HCT116 (cell line): ENCODE measurements around the gene PIGN. TPM values are rescaled to one million over a fixed set of nuclear protein-coding genes. Genes with fewer than 3 reads are reported as not detected.

Source experiments
- ATAC-seq: fragments of 200-7000 bp; cut with Tn5 transposase; 2 replicates; pipeline ENCODE4 v1.9.1; 2020; ENCODE audit warnings: mild to moderate bottlenecking, moderate library complexity
- BruUV-seq: library from RNA; stranded (reverse); fragments of 400-500 nt; replicated peaks from 2 replicates; lab custom pipeline; 2021; lab: Mats Ljungman, UMichigan
- CTCF ChIA-PET: fragments of 300-600 bp; sonication (Branson Sonifier 250); formaldehyde crosslinking; loops from one replicate; lab custom pipeline; 2021; ENCODE audit warnings: antibody characterized with exemption; lab: Charles Lee
- POLR2A ChIA-PET: fragments of 300-600, 350-600 bp; sonication (Branson Sonifier 250); formaldehyde crosslinking; loops from one replicate; lab custom pipeline; 2021; ENCODE audit warnings: antibody characterized with exemption; lab: Charles Lee
- RAD21 ChIA-PET, 2 experiments: fragments of 300-600 bp; sonication (Branson Sonifier 250); formaldehyde crosslinking; loops; one replicate each; lab custom pipeline; 2023; ENCODE audit warnings: low total read pairs in 2 of 2; ENCODE audit not compliant: uncharacterized antibody in 2 of 2, unreplicated experiment in 2 of 2, low non-redundant PET in 1 of 2; lab: Charles Lee
- DNase-seq: peaks from one replicate; pipeline ENCODE4 v3.0.0-alpha.2; 2010; ENCODE audit warnings: low read depth, low spot score
- H2AFZ ChIP-seq: fragments of 200-600 bp; shearing (Covaris generic), sonication (generic); 2 replicates; pipeline ENCODE4 v1.6.1; 2017; ENCODE audit warnings: low read depth, mixed run types, mixed read lengths, antibody characterized with exemption, low read length; ENCODE audit not compliant: poor library complexity, severe bottlenecking
- H3K27ac ChIP-seq: 2 replicates; pipeline ENCODE4 v1.5.1; 2012; ENCODE audit warnings: low read depth, low read length
- H3K27me3 ChIP-seq: fragments of 200-600 bp; sonication (generic); 2 replicates; pipeline ENCODE4 v1.6.1; 2016; ENCODE audit warnings: mixed run types, low read length, mixed read lengths; ENCODE audit not compliant: insufficient read depth
- H3K36me3 ChIP-seq, 2 experiments: fragments of 200-500 bp in 1 of 2; fragments of 200-600 bp in 1 of 2; sonication (Bioruptor generic) in 1 of 2; sonication (generic) in 1 of 2; 2 replicates each; pipeline versions ENCODE4 v1.5.1 to v1.6.1; 2014 to 2016; ENCODE audit warnings: low read length in 2 of 2, inconsistent platforms in 1 of 2, mixed read lengths in 1 of 2, mixed run types in 1 of 2; ENCODE audit not compliant: insufficient read depth in 2 of 2, control insufficient read depth in 1 of 2
- H3K4me1 ChIP-seq, 2 experiments: fragments of 200-600 bp in 1 of 2; sonication (generic) in 1 of 2; 2 replicates each; pipeline versions ENCODE4 v1.5.1 to v1.6.1; 2012 to 2017; ENCODE audit warnings: low read length in 2 of 2, inconsistent platforms in 1 of 2, mild to moderate bottlenecking in 1 of 2, mixed read lengths in 1 of 2, mixed run types in 1 of 2, moderate library complexity in 1 of 2; ENCODE audit not compliant: insufficient read depth in 2 of 2, control insufficient read depth in 1 of 2
- H3K4me2 ChIP-seq: fragments of 200-600 bp; sonication (generic); 2 replicates; pipeline ENCODE4 v1.6.1; 2017; ENCODE audit warnings: mixed run types, low read length, mixed read lengths
- H3K4me3 ChIP-seq, 2 experiments: fragments of 200-600 bp in 1 of 2; sonication (generic) in 1 of 2; replicated peaks in 1 of 2; 2 replicates each; pipeline ENCODE4 v1.5.1; 2011 to 2016; ENCODE audit warnings: low read length in 2 of 2, control low read depth in 1 of 2, low read depth in 1 of 2, mild to moderate bottlenecking in 1 of 2, mixed read lengths in 1 of 2, mixed run types in 1 of 2
- H3K79me2 ChIP-seq: fragments of 200-600 bp; sonication (generic); 2 replicates; pipeline ENCODE4 v1.6.1; 2017; ENCODE audit warnings: mild to moderate bottlenecking, mixed run types, low read length, moderate library complexity, mixed read lengths; ENCODE audit not compliant: insufficient read depth
- H3K9ac ChIP-seq: fragments of 200-600 bp; sonication (generic); 2 replicates; pipeline ENCODE4 v1.6.1; 2016; ENCODE audit warnings: low read length, mixed read lengths
- H3K9me2 ChIP-seq: fragments of 200-600 bp; sonication (generic), shearing (Covaris generic); 2 replicates; pipeline ENCODE4 v1.6.1; 2017; ENCODE audit warnings: mixed run types, mild to moderate bottlenecking, moderate library complexity; ENCODE audit not compliant: insufficient read depth
- H3K9me3 ChIP-seq, 2 experiments: fragments of 200-500 bp in 1 of 2; fragments of 200-600 bp in 1 of 2; sonication (Bioruptor generic) in 1 of 2; sonication (generic) in 1 of 2; 2 replicates each; pipeline ENCODE4 v1.6.1; 2014 to 2017; ENCODE audit warnings: low read length in 2 of 2, mixed read lengths in 2 of 2, inconsistent platforms in 1 of 2, low read depth in 1 of 2, mild to moderate bottlenecking in 1 of 2, mixed run types in 1 of 2, moderate library complexity in 1 of 2; ENCODE audit not compliant: control insufficient read depth in 1 of 2, insufficient read depth in 1 of 2
- H4K20me1 ChIP-seq: fragments of 200-600 bp; sonication (generic), shearing (Covaris generic); 2 replicates; pipeline ENCODE4 v1.6.1; 2017; ENCODE audit warnings: mixed run types, mild to moderate bottlenecking, moderate library complexity; ENCODE audit not compliant: insufficient read depth
- ATF3 ChIP-seq: IDR thresholded peaks from 2 replicates; pipeline ENCODE4 v1.6.1; 2012
- CBX3 ChIP-seq: IDR thresholded peaks from 2 replicates; pipeline ENCODE4 v1.6.1; 2012; ENCODE audit warnings: low read depth
- CEBPB ChIP-seq: IDR thresholded peaks from 2 replicates; pipeline ENCODE4 v1.6.1; 2012; ENCODE audit warnings: low read depth
- EGR1 ChIP-seq: IDR thresholded peaks from 2 replicates; pipeline ENCODE4 v1.6.1; 2012; ENCODE audit warnings: low read depth
- EZH2 ChIP-seq: fragments of 200-600 bp; sonication (generic); IDR thresholded peaks from 2 replicates; pipeline ENCODE4 v1.6.1; 2017; ENCODE audit warnings: antibody characterized with exemption, mixed run types
- EZH2phosphoT487 ChIP-seq: fragments of 200-600 bp; IDR thresholded peaks from 2 replicates; pipeline ENCODE4 v1.6.1; 2018; ENCODE audit warnings: antibody characterized with exemption, borderline replicate concordance
- POLR2A ChIP-seq: IDR thresholded peaks from 2 replicates; pipeline ENCODE4 v1.7.0; 2011; ENCODE audit warnings: borderline replicate concordance; ENCODE audit not compliant: insufficient read depth, insufficient read length; ENCODE audit errors: extremely low read depth
- POLR2AphosphoS5 ChIP-seq: IDR thresholded peaks from 2 replicates; pipeline ENCODE4 v1.6.1; 2011; ENCODE audit warnings: mild to moderate bottlenecking, low read depth, low read length, moderate library complexity
- RAD21 ChIP-seq: IDR thresholded peaks from 2 replicates; pipeline ENCODE4 v1.6.1; 2012; ENCODE audit warnings: low read depth, mild to moderate bottlenecking
- SIN3A ChIP-seq: IDR thresholded peaks from 2 replicates; pipeline ENCODE4 v1.6.1; 2012; ENCODE audit warnings: low read depth
- SP1 ChIP-seq: IDR thresholded peaks from 2 replicates; pipeline ENCODE4 v1.6.1; 2012; ENCODE audit warnings: low read depth
- SRF ChIP-seq: IDR thresholded peaks from 2 replicates; pipeline ENCODE4 v1.6.1; 2012; ENCODE audit warnings: low read depth
- TCF7L2 ChIP-seq: IDR thresholded peaks from 2 replicates; pipeline ENCODE4 v1.7.0; 2011; ENCODE audit warnings: borderline replicate concordance, inconsistent platforms; ENCODE audit not compliant: insufficient read depth, insufficient read length; ENCODE audit errors: extremely low read depth
- YY1 ChIP-seq: IDR thresholded peaks from 2 replicates; pipeline ENCODE4 v1.6.1; 2011; ENCODE audit warnings: low read length, low read depth, moderate library complexity, mild to moderate bottlenecking; ENCODE audit not compliant: insufficient replicate concordance; ENCODE audit errors: extremely low read depth
- ZFX ChIP-seq: fragments of 450-650 bp; IDR thresholded peaks from 2 replicates; pipeline ENCODE4 v1.6.1; 2017
- ZNF274 ChIP-seq: fragments of 200-500 bp; sonication (Bioruptor generic); IDR thresholded peaks from 2 replicates; pipeline ENCODE4 v1.6.1; 2014; ENCODE audit warnings: mild to moderate bottlenecking, low read depth, low read length, inconsistent platforms
- intact Hi-C: fragments of 100-400 bp; cut with micrococcal nuclease; formaldehyde crosslinking; loops from 2 replicates; pipeline ENCODE4 v1.10.0; 2022
- total RNA-seq: library from RNA; stranded (reverse); gene quantifications from one replicate; pipeline ENCODE4 v1.2.1, GENCODE V29; 2021; ENCODE audit not compliant: unreplicated experiment

PIGN gene
- total RNA-seq, 1 experiment from 2014 or later: 12.2 TPM

DNA sequence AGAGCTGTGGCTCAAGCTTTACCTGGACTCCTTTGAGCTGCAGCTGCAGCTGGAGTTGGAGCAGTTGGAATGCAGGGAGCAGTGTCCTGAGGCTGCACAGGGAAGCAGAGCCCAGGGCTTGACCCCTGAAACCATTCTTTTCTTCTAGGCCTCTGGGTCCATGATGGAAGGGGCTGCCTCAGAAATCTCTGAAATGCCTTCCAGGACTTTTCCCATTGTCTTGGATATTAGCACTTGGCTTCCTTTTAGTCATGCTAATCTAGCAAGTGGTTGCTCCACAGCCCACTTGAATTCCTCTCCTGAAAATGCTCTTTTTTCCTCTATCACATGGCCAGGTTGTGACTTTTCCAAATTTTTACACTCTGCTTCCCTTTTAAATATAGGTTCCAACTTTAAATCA lies 185.5 kb downstream of the PIGN start:
- Histone ChIP-seq H3K4me1 (no peaks in the 10 kb centered on the region), H3K9ac (no peak overlapping the region), H2AFZ (no peak overlapping the region), H3K9me3 (no peaks in the 10 kb centered on the region), H3K79me2 (no peaks in the 10 kb centered on the region), H3K9me2 (no peaks in the 10 kb centered on the region), H3K4me3 (no peak overlapping the region), H4K20me1 (no peaks in the 10 kb centered on the region), H3K27me3 (no peaks in the 10 kb centered on the region), H3K36me3 (no peaks in the 10 kb centered on the region), H3K4me2 (no peak overlapping the region), H3K27ac (no peak overlapping the region)
- RAD21 ChIA-PET: no interaction called here
- BruUV-seq: no TSS peak
- CTCF ChIA-PET: no interaction called here
- POLR2A ChIA-PET: no interaction called here
- ATAC-seq (no peak), DNase-seq (no peak)
- TF ChIP-seq TCF7L2 (no peak), ZNF274 (no peak), EGR1 (no peak), SRF (no peak), SIN3A (no peak), POLR2AphosphoS5 (no peak), YY1 (no peak), CBX3 (no peak), ZFX (no peak), ATF3 (no peak), RAD21 (no peak), EZH2phosphoT487 (no peak), CEBPB (no peak), EZH2 (no peak), SP1 (no peak), POLR2A (no peak)
- intact Hi-C loops: no loop called here
